Smooth muscle cell of the brain vasculature (primary cell): ENCODE data around the gene SEMA4C.

Source experiments
- DNase-seq: peaks from one replicate; pipeline ENCODE4 v3.0.0-alpha.2; 2012; ENCODE audit warnings: low read depth, low spot score

Gene SEMA4C

DNA sequence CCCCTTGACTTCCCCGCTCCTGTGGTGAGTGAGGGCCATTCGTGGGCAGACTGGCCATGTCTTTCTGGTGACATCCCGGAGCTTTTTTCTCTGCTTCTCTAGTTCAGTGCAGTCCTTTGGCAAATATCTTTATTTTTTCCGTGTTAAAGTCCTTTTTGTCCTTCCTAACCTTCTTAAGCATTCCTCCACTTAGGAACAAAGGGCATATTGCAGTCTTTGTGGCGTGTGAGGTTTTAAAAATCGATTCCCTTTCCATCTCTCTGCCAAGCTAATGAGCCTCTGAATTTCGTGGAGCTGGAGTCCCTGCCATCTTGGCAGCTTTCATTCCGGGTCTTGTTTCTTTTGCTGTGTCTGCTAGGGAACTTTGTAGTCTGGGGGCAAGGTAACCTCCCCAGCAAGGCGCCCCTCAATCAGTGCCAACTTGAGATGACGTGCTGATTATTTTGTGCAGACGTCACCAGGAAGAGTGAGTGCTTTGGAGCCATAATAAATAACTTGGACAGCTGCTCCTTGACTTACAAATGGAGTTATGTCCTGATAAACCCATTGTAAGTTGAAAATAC lies 48.7 kb downstream of the SEMA4C start:
- no peak for DNase-seq

DNA sequence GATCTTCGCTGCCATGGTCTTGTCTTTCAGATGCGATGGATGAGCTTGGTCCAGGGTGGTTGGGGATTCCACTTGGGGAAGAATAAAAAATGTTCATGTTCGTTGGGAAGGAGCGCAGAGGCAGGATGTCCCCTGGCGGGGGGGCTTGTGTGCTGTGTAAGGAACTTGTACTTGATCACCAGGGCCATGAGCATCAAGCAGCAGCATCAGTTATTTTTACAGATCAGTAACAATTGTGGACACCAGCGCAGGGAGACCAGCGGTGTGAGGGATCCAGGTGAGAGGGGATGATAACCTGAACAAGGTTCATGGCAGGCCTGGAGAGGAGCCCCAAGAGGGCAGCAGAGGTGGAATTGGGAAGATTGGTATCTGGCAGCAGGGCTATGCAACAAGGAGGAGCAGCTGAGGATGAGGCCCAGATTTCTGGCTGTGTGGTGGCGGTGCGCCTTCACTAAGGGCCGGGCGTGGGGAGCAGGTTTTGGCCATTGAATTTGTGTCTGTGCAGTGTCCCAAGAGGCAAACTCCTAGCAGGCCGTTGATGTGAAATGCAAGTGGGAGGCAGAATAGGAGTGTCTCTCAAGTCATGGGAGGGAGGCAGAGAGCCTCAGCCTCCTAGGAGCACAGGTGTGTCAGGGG lies 49.9 kb downstream of the SEMA4C start:
- no peak for DNase-seq

DNA sequence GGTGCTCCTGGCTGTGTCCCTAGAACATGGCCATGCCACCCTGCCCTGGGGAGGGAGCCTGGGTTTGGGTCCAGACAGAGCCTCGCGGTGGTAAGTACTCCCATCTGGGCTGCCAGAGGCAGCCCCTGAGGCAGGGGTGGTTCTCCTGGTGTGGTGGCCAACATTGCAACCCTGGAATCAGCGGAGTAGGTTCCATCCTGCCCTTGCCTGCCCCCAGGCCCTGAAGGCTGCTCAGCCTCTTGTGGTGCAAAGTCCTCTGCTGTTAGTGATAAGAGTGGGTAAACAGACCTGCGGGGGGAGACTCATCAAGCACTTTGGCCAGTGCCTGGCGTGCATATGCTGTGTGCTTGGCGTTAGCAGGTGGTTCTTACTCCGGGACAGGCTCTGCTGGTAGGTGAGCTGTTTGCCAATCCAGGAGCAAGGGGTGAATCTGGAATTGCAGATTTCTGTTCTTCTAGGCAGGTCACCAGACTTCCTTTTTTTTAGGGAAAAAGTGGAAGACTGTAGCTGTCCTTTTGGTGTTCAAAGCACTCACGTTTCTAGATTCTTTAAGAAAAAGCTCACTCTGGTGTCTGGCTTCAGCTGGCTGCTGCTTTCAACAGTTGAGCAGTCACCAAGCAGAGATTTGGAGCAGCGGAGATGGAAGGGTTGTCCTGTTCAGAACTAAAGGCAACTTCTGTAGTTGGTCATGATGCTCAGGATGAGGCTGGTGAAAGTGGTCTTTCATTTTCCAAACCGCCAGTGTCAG lies 50.6 kb downstream of the SEMA4C start:
- no peak for DNase-seq

DNA sequence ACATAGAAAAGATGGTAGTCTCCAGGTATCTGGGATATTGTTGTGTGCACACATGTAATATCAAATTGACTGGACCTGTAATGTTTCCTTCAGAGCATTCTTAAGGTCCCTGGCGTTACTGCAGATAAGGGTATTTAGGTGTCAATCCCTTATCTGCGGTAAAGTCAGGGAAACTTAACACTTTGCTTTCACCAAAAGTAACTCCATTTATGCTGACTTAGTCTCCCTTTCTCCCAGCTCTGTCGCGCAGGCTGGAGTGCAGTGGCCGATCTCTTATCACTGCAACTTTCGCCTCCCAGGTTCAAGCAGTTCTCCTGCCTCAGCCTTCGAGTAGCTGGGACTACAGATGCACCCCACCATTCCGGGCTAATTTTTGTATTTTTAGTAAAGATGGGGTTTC lies 52.0 kb downstream of the SEMA4C start:
- no peak for DNase-seq

DNA sequence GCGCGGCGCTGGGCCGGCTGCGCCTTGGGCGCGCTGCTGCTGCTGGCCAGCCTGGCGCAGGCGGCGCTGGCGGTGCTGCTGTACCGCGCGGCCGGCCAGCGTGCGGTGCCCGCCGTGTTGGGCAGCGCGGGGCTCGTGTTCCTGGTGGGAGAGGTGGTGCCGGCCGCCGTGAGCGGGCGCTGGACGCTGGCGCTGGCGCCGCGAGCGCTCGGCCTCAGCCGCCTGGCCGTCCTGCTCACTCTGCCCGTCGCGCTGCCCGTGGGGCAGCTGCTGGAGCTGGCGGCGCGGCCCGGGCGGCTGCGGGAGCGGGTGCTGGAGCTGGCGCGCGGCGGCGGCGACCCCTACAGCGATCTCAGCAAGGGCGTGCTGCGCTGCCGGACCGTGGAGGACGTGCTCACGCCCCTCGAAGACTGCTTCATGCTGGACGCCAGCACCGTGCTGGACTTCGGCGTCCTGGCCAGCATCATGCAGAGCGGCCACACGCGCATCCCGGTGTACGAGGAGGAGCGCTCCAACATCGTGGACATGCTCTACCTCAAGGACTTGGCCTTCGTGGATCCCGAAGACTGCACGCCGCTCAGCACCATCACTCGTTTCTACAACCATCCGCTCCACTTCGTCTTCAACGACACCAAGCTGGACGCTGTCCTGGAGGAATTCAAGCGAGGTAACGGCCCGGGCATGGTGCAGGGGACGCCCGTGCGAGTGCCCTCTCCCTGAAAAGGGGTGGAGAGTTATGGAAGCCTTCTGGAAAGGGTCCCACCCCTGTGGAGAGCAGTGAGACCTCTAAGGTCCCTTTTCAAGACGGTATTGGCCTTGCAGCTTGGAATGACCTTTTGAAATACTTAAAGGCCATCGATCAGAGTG lies 52.8 kb downstream of the SEMA4C start:
- DNase-seq: no peak

DNA sequence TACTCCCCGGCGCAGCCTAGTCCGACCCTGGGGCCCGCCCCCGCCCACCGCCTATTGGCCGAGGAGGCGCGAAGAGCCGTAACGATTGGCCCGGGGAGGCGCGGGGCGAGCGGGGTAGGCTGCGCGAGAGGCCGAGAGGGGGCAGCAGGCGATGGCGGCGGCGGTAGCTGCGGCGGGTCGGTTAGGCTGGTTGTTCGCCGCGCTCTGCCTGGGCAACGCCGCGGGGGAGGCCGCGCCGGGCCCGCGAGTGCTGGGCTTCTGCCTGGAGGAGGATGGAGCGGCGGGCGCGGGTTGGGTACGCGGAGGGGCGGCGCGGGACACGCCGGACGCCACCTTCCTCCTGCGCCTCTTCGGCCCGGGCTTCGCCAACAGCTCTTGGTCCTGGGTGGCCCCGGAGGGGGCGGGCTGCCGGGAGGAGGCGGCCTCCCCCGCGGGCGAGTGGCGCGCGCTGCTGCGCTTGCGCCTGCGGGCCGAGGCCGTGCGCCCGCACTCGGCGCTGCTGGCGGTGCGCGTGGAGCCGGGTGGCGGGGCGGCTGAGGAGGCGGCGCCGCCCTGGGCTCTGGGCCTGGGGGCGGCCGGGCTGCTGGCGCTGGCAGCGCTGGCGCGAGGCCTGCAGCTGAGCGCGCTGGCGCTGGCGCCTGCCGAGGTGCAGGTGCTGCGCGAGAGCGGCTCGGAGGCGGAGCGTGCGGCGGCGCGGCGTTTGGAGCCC lies 53.6 kb downstream of the SEMA4C start, which contains the start of gene CNNM3:
TSS of gene CNNM3 (plus strand) at position 142 of the 709 bp plus-strand sequence. CDS start at position 152, 10 bp downstream.
- DNase-seq: peak; percentile 70

DNA sequence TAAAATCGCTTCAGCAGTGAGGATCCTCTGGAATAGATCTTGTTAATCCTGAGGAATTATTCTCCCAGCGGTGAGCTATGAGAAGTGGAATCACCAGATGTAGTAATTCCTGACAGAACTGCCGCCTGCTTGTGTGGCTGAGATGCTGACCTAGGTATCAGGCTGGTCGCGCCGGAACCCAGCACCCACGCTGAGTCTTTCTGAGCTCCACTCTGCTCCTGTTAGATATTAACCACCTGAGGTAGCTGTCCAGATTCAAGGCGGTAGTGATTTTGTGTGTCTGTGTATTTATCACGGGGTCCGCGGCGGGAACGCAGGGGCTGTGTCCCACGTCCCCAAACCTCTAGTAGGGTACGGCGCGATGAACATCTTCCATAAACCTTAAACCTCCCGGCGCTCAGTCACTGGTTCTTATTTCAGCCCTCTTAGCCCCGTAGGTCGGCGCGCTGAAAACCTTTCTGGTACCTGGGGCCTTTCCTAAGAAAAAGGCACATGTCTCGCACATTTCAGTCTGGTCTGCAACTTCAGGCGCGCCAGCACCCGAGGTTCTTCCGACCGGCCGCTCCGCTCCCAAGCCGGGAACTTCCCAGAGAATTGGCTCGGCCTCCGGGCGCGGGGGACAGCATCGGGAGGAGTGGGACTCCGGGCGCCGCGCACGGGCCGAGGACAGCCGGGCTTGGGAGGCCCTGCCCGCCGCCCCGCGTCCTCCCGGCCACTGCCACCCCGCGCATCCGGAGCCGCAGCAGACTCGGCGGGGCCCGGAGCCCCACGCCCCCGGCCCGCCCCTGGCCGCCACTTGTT lies 54.4 kb downstream of the SEMA4C start:
- DNase-seq: no peak

DNA sequence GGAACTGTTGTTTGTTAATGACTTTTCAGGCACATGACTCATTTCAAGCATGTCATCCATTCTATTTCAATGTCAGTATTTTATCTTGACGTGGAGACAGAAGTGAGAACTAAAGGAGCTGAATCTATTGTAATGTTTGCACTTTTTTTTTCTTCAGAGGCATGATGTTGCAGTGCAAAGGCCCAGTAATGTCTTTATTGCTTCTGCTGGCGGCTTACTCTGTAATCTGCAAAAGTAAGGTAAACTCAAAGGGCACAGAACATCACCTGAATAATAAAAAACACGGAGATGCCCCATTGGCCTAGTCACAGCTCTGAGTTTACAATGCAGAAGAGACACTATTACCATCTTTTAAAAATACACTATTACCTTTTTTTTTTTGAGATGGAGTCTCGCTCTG lies 56.2 kb downstream of the SEMA4C start:
- DNase-seq: no peak

DNA sequence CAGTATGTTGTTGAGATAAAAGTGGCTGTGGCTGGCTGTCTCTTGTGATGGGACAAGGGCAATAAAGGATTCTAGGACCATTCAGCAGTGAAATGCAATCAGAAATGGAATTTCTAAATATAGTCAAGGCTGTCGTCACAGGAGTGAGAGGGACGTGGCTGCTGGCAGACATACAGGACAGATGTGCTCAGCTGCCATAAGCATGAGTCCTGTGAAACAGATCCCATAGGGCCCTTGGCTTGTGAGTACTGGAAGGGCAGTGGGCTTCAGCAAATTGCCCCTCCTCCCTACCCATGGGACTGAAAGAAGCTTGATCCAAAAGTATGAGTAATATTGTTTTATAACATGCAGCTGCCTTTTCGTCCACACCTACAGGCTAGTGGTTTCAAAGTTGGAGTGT lies 58.0 kb downstream of the SEMA4C start:
- no peak for DNase-seq

DNA sequence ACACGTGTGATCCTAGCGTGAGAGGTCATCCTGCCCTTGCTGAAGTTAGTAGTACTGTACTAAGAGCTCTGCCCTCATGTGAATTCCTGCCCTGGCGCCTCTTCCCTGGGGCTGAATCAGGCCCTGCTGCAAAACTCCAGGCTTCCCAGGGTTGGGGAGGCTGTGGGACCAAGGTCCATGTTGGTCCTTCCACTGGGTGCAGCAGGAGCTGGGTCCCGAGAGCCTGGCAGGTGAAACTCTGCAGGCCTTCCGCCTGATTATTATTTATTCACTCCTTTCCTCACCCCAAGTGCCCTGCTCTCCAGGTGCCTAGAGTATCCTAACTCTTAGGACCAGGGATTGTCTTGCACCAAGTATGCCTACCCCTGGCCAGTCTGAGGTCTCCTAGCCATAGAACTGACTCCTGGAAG lies 59.1 kb downstream of the SEMA4C start:
- DNase-seq: no peak

DNA sequence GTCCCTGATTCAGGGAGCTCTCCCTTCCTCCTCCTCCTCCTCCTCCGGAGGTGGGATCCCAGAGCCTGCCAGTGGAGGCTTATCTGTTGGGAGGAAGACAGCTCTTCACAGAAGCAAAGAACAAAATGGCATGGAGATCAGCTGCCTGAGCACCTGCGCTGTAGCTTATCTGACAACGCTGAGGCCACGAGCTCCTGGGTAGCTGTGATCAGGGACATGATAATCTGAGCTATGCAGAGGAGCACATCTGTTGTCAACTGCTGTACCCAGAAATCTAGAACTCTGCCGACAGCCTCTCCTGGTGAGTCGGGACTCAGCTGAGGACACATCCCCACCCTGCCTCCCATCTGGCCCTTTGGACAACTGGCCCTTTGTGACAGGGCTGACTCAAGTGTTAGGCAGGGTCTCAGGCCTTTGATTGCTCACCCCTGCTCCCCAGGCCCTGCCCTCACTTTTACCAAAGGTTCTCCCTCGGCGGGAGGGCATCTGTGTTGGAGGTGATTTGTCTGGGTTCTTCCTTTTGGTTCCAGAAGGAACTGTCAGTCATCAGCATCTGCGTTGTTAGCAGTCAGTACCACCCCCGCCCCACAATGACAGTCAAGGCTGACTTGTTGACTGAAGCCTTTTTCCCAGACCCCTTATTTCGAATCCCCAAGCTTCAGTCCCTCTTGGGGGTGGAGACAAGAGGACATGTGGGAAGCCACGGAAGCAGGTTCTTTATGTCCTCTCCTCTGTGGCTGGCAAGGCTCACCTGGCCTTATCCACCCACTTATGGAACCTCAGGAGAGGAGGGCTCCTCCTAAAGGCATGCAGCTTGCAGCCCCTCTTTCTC lies 59.7 kb downstream of the SEMA4C start:
- no peak for DNase-seq
